ENCODE data around the gene PLCB2.

Gene PLCB2, protein sequence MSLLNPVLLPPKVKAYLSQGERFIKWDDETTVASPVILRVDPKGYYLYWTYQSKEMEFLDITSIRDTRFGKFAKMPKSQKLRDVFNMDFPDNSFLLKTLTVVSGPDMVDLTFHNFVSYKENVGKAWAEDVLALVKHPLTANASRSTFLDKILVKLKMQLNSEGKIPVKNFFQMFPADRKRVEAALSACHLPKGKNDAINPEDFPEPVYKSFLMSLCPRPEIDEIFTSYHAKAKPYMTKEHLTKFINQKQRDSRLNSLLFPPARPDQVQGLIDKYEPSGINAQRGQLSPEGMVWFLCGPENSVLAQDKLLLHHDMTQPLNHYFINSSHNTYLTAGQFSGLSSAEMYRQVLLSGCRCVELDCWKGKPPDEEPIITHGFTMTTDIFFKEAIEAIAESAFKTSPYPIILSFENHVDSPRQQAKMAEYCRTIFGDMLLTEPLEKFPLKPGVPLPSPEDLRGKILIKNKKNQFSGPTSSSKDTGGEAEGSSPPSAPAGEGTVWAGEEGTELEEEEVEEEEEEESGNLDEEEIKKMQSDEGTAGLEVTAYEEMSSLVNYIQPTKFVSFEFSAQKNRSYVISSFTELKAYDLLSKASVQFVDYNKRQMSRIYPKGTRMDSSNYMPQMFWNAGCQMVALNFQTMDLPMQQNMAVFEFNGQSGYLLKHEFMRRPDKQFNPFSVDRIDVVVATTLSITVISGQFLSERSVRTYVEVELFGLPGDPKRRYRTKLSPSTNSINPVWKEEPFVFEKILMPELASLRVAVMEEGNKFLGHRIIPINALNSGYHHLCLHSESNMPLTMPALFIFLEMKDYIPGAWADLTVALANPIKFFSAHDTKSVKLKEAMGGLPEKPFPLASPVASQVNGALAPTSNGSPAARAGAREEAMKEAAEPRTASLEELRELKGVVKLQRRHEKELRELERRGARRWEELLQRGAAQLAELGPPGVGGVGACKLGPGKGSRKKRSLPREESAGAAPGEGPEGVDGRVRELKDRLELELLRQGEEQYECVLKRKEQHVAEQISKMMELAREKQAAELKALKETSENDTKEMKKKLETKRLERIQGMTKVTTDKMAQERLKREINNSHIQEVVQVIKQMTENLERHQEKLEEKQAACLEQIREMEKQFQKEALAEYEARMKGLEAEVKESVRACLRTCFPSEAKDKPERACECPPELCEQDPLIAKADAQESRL

DNA sequence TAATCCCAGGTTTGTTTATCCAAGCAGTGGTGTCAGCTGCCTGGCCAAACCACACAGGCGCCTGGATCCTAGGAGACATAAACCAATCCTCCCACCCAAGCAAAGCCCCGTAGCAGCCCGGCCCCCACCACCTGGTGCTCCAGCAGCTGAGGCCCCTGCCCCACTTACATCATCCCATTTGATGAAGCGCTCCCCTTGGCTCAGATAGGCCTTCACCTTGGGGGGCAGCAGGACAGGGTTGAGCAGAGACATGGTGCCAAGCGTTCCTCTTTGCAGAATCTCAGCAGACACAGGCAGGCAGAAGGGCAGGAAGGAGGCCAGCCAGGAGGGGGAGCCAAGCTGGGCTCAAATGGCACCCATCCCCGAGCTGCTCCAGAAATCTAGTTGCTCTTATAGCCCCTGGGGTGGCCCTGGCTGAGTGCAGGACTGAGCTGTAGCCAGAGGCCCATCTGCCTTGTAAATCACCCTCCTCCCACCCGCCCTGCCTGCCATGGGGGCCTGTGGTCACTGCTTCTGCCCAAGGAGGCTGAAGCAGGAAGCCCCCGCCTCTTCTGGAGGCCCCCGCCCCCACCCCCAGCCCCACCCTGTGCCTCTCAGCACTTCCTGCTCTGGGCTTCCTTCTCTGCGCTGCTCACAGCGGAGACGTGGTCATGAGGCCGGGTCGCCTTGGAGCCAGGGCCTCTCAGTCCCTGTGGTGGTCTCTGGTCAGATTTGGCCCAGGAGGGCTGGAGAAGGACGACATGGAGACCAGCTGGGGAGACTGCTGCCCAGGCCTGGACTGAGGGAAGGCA lies at the start of gene PLCB2:
Gene PLCB2, minus strand, starts transcription at position 515 of the 791 bp plus-strand sequence. Its CDS starts 263 bp downstream, at position 252.
- Histone ChIP-seq H3K4me1 (ENCODE audit: control insufficient read depth, insufficient read depth, low read length) (no peaks in the 10 kb centered on the region), H3K36me3 (ENCODE audit: control insufficient read depth in 2 of 2, insufficient read depth in 1 of 2, low read length in 2 of 2) (no peaks in the 10 kb centered on the region), H3K9me3 (ENCODE audit: control insufficient read depth, insufficient read depth, low read depth, low read length) (no peaks in the 10 kb centered on the region), H3K27ac (ENCODE audit: extremely low read depth, low read depth, low read length) (no peak within 1 kb of the TSS; the same call in 1 of the 2 replicates), H3K4me3 (ENCODE audit: low read depth, low read length) (no peak within 1 kb of the TSS)
- CTCF ChIA-PET, result interaction anchor here (0.6 to 16.0 kb wide), 12 partner anchors 12 to 90 kb away, joined by 3 to 248 read pairs (median 4); no protein-coding TSS in a partner anchor
- POLR2A ChIA-PET, result no interaction called here
- TF ChIP-seq, protein P1, sequence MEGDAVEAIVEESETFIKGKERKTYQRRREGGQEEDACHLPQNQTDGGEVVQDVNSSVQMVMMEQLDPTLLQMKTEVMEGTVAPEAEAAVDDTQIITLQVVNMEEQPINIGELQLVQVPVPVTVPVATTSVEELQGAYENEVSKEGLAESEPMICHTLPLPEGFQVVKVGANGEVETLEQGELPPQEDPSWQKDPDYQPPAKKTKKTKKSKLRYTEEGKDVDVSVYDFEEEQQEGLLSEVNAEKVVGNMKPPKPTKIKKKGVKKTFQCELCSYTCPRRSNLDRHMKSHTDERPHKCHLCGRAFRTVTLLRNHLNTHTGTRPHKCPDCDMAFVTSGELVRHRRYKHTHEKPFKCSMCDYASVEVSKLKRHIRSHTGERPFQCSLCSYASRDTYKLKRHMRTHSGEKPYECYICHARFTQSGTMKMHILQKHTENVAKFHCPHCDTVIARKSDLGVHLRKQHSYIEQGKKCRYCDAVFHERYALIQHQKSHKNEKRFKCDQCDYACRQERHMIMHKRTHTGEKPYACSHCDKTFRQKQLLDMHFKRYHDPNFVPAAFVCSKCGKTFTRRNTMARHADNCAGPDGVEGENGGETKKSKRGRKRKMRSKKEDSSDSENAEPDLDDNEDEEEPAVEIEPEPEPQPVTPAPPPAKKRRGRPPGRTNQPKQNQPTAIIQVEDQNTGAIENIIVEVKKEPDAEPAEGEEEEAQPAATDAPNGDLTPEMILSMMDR (tag by site-specific recombination; IDR thresholded peaks at IDR 0.05), result peak; percentile 52
- TF ChIP-seq EGR2 (tag by site-specific recombination; IDR thresholded peaks at IDR 0.05; ENCODE audit: low read depth) (no peak), ZIC2 (tag by site-specific recombination; IDR thresholded peaks at IDR 0.05) (peak; percentile 81), ZNF776 (tag by site-specific recombination; IDR thresholded peaks at IDR 0.05; ENCODE audit: borderline replicate concordance) (no peak), ZNF423 (tag by site-specific recombination; IDR thresholded peaks at IDR 0.05) (no peak), ZNF664 (tag by site-specific recombination; IDR thresholded peaks at IDR 0.05) (no peak), GFI1B (tag by site-specific recombination; IDR thresholded peaks at IDR 0.05) (no peak), ZNF266 (tag by site-specific recombination; IDR thresholded peaks at IDR 0.05; ENCODE audit: low read depth) (no peak), ZBTB20 (tag by site-specific recombination; IDR thresholded peaks at IDR 0.05) (no peak), ZNF48 (tag by site-specific recombination; IDR thresholded peaks at IDR 0.05) (no peak), ZNF514 (tag by site-specific recombination; IDR thresholded peaks at IDR 0.05) (no peak), ZNF623 (tag by site-specific recombination; IDR thresholded peaks at IDR 0.05) (no peak), ZNF624 (tag by site-specific recombination; IDR thresholded peaks at IDR 0.05) (no peak), ZNF610 (tag by site-specific recombination; IDR thresholded peaks at IDR 0.05; ENCODE audit: borderline replicate concordance) (no peak), ZNF335 (tag by site-specific recombination; conservative IDR thresholded peaks at IDR 0.05) (0 out of 2 replicates have a peak, but pooled peaks have one; percentile 33), ZNF530 (tag by site-specific recombination; IDR thresholded peaks at IDR 0.05; ENCODE audit: low read depth) (no peak), ZNF366 (tag by site-specific recombination; conservative IDR thresholded peaks at IDR 0.05) (no peak), ZFP69B (tag by site-specific recombination; IDR thresholded peaks at IDR 0.05) (no peak)
- TF ChIP-seq, protein P2, sequence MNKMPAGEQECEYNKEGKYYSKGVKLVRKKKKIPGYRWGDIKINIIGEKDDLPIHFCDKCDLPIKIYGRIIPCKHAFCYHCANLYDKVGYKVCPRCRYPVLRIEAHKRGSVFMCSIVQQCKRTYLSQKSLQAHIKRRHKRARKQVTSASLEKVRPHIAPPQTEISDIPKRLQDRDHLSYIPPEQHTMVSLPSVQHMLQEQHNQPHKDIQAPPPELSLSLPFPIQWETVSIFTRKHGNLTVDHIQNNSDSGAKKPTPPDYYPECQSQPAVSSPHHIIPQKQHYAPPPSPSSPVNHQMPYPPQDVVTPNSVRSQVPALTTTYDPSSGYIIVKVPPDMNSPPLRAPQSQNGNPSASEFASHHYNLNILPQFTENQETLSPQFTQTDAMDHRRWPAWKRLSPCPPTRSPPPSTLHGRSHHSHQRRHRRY (tag by site-specific recombination; IDR thresholded peaks at IDR 0.05), result no peak
- TF ChIP-seq, protein P3, sequence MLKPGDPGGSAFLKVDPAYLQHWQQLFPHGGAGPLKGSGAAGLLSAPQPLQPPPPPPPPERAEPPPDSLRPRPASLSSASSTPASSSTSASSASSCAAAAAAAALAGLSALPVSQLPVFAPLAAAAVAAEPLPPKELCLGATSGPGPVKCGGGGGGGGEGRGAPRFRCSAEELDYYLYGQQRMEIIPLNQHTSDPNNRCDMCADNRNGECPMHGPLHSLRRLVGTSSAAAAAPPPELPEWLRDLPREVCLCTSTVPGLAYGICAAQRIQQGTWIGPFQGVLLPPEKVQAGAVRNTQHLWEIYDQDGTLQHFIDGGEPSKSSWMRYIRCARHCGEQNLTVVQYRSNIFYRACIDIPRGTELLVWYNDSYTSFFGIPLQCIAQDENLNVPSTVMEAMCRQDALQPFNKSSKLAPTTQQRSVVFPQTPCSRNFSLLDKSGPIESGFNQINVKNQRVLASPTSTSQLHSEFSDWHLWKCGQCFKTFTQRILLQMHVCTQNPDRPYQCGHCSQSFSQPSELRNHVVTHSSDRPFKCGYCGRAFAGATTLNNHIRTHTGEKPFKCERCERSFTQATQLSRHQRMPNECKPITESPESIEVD (tag by site-specific recombination; IDR thresholded peaks at IDR 0.05), result no peak
- TF ChIP-seq, protein P4, sequence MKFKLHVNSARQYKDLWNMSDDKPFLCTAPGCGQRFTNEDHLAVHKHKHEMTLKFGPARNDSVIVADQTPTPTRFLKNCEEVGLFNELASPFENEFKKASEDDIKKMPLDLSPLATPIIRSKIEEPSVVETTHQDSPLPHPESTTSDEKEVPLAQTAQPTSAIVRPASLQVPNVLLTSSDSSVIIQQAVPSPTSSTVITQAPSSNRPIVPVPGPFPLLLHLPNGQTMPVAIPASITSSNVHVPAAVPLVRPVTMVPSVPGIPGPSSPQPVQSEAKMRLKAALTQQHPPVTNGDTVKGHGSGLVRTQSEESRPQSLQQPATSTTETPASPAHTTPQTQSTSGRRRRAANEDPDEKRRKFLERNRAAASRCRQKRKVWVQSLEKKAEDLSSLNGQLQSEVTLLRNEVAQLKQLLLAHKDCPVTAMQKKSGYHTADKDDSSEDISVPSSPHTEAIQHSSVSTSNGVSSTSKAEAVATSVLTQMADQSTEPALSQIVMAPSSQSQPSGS (tag by site-specific recombination; IDR thresholded peaks at IDR 0.05; ENCODE audit: low read depth), result no peak
- TF ChIP-seq, protein P5, sequence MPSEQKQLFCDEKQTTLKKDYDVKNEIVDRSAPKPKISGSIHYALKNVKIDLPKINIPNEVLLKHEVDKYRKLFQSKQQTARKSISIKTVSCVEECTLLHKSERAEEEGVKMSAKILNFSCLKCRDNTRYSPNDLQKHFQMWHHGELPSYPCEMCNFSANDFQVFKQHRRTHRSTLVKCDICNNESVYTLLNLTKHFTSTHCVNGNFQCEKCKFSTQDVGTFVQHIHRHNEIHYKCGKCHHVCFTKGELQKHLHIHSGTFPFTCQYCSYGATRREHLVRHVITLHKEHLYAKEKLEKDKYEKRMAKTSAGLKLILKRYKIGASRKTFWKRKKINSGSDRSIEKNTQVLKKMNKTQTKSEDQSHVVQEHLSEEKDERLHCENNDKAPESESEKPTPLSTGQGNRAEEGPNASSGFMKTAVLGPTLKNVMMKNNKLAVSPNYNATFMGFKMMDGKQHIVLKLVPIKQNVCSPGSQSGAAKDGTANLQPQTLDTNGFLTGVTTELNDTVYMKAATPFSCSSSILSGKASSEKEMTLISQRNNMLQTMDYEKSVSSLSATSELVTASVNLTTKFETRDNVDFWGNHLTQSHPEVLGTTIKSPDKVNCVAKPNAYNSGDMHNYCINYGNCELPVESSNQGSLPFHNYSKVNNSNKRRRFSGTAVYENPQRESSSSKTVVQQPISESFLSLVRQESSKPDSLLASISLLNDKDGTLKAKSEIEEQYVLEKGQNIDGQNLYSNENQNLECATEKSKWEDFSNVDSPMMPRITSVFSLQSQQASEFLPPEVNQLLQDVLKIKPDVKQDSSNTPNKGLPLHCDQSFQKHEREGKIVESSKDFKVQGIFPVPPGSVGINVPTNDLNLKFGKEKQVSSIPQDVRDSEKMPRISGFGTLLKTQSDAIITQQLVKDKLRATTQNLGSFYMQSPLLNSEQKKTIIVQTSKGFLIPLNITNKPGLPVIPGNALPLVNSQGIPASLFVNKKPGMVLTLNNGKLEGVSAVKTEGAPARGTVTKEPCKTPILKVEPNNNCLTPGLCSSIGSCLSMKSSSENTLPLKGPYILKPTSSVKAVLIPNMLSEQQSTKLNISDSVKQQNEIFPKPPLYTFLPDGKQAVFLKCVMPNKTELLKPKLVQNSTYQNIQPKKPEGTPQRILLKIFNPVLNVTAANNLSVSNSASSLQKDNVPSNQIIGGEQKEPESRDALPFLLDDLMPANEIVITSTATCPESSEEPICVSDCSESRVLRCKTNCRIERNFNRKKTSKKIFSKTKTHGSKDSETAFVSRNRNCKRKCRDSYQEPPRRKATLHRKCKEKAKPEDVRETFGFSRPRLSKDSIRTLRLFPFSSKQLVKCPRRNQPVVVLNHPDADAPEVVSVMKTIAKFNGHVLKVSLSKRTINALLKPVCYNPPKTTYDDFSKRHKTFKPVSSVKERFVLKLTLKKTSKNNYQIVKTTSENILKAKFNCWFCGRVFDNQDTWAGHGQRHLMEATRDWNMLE (tag by site-specific recombination; conservative IDR thresholded peaks at IDR 0.05; ENCODE audit: low read depth), result no peak
